Measurements from ENCODE around the gene PMEPA1.

The PMEPA1 gene

DNA sequence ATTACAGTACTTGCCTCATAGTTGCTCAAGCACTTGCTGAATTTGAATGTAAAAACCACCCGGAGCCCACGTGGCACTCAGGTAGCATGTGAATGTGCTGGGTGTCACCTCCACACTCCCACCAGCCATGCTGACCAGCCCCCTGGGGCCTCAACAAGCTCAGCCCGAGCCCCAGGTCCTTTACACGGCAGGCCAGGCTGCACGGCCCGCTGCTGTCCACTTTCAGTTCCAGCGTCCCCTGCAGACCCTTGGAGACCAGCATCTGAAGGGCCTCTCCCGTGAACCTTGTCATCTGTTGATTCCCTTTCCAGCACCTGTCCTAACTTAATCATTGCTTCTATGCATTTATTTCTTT, 56.3 kb downstream of the PMEPA1 start:
- no peak overlapping the region for H3K27ac ChIP-seq (ENCODE audit: low read length)
- peak overlapping the region; percentile 11 for H3K4me2 ChIP-seq (ENCODE audit: low read length)

DNA sequence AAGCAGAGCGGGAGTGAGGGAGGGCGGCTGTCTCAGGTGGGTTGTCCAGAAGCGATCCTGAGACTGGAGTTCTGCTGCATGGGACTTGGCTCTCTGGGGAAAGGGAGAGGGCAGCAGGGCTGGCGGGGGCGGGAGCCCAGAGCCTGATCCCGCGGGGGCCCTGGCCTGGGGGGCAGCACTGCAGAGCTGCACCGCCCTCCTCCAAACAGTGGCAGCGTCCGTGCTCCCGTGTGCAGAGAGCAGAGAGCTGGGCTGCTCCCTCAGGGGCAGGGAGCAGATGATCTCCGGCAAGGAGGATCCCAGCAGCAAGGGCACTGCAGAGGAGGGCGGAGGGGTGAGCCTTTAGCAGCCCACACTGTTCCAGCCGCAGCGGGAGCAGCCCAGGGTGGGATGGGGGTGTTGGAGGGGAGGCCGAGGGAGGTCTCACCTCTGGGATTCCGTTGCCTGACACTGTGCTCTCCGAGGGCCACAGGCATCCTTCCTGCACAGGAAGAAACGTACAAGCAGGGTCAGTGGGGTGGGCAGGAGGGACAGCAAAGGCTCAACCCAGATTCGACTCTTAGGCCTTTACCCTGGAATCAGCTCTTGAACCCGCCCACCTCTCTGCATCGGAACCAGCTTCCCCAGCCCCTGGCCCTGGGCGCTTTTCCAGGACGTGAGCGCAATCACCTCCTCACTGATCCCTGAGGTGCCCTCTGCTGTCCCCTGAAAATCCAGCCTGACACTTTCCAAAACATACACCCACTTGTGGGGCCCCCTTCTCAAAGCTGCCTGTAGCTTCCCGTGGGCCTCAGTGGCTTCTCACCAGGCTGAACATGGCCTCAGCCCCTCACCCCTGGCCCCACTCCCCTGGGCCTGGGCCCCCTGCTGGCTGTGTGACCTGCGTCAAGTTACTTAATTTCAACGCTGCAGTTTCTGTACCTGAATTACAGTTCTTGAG, 56.9 kb downstream of the PMEPA1 start:
- H3K9ac ChIP-seq (ENCODE audit: low read length): no peak overlapping the region
- TF ChIP-seq EZH2phosphoT487 (IDR thresholded peaks at IDR 0.05; ENCODE audit: low read depth): no peak
- TF ChIP-seq, protein P1, sequence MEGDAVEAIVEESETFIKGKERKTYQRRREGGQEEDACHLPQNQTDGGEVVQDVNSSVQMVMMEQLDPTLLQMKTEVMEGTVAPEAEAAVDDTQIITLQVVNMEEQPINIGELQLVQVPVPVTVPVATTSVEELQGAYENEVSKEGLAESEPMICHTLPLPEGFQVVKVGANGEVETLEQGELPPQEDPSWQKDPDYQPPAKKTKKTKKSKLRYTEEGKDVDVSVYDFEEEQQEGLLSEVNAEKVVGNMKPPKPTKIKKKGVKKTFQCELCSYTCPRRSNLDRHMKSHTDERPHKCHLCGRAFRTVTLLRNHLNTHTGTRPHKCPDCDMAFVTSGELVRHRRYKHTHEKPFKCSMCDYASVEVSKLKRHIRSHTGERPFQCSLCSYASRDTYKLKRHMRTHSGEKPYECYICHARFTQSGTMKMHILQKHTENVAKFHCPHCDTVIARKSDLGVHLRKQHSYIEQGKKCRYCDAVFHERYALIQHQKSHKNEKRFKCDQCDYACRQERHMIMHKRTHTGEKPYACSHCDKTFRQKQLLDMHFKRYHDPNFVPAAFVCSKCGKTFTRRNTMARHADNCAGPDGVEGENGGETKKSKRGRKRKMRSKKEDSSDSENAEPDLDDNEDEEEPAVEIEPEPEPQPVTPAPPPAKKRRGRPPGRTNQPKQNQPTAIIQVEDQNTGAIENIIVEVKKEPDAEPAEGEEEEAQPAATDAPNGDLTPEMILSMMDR (IDR thresholded peaks at IDR 0.05; ENCODE audit: low read depth, low read length): peak; percentile 87
- peaks cover 75% of the 10 kb centered on the region for H3K27me3 ChIP-seq (ENCODE audit: low read depth, low read length)
- no peaks in the 10 kb centered on the region for H3K79me2 ChIP-seq (ENCODE audit: low read length)
- no peak overlapping the region for H3K27ac ChIP-seq (ENCODE audit: low read length)
- no peak overlapping the region for H3K4me3 ChIP-seq (ENCODE audit: low read length)
- H2AFZ ChIP-seq (ENCODE audit: low read depth, low read length): no peak overlapping the region
- H4K20me1 ChIP-seq (ENCODE audit: insufficient read depth, low read length): no peaks in the 10 kb centered on the region
- H3K4me1 ChIP-seq (ENCODE audit: low read length): peaks cover 12% of the 10 kb centered on the region
- H3K4me2 ChIP-seq (ENCODE audit: low read length): peak overlapping the region; percentile 11
- no peaks in the 10 kb centered on the region for H3K36me3 ChIP-seq (replicated peaks; ENCODE audit: low read depth, low read length)
- no peaks in the 10 kb centered on the region for H3K9me3 ChIP-seq (ENCODE audit: insufficient read depth, low read length)

More for the DNA sequence above, 56.3 kb downstream of the PMEPA1 start:
- H4K20me1 ChIP-seq (ENCODE audit: insufficient read depth, low read length): no peaks in the 10 kb centered on the region
- no peak overlapping the region for H3K9ac ChIP-seq (ENCODE audit: low read length)
- no peaks in the 10 kb centered on the region for H3K9me3 ChIP-seq (ENCODE audit: insufficient read depth, low read length)
- H3K79me2 ChIP-seq (ENCODE audit: low read length): no peaks in the 10 kb centered on the region
- H3K4me1 ChIP-seq (ENCODE audit: low read length): peaks cover 12% of the 10 kb centered on the region
- H3K36me3 ChIP-seq (replicated peaks; ENCODE audit: low read depth, low read length): no peaks in the 10 kb centered on the region
- H3K4me3 ChIP-seq (ENCODE audit: low read length): no peak overlapping the region
- TF ChIP-seq EZH2phosphoT487 (IDR thresholded peaks at IDR 0.05; ENCODE audit: low read depth): no peak
- TF ChIP-seq, protein P1 (IDR thresholded peaks at IDR 0.05; ENCODE audit: low read depth, low read length): no peak
- H3K27me3 ChIP-seq (ENCODE audit: low read depth, low read length): peaks cover 74% of the 10 kb centered on the region
- no peak overlapping the region for H2AFZ ChIP-seq (ENCODE audit: low read depth, low read length)

DNA sequence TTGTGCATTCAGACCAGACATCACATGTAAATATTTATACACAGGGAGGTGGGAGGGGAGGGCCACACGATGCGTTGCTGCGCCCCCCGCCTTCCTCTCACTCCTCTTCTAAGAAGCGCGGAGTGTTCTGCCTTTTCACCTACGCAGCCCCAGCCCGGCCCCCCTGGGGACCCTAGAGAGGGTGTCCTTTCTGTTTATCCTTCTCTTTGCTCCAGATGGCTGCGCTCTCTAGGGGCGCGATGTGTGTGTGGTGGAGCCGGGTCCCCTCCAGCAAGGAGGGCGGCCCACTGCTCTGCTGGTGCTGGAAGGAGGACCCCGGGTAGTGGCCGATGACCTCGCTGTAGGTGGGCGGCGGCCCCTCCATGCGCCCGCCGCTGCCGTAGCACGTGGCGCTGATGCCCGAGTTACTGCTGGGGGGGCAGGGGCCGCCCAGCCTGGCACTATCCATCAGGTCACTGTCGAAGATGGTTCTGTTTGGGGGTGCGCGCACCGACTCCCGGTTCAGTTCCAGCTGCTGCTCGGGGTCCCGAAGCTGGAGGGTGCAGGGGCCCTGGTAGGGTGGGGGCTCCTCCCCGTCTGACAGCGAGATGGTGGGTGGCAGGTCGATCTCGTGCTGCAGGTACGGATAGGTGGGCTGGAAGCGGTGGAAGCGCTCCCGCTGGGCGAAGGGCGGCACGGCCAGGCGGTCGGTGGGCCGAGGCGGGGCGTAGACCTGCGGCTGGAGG, 57.8 kb downstream of the PMEPA1 start:
- no peak overlapping the region for H2AFZ ChIP-seq (ENCODE audit: low read depth, low read length)
- no peaks in the 10 kb centered on the region for H3K9me3 ChIP-seq (ENCODE audit: insufficient read depth, low read length)
- H4K20me1 ChIP-seq (ENCODE audit: insufficient read depth, low read length): no peaks in the 10 kb centered on the region
- no peak overlapping the region for H3K27ac ChIP-seq (ENCODE audit: low read length)
- peaks cover 12% of the 10 kb centered on the region for H3K4me1 ChIP-seq (ENCODE audit: low read length)
- no peaks in the 10 kb centered on the region for H3K79me2 ChIP-seq (ENCODE audit: low read length)
- H3K36me3 ChIP-seq (replicated peaks; ENCODE audit: low read depth, low read length): no peaks in the 10 kb centered on the region
- H3K4me2 ChIP-seq (ENCODE audit: low read length): no peak overlapping the region
- no peak overlapping the region for H3K4me3 ChIP-seq (ENCODE audit: low read length)
- TF ChIP-seq, protein P1 (IDR thresholded peaks at IDR 0.05; ENCODE audit: low read depth, low read length): no peak
- no peak for TF ChIP-seq EZH2phosphoT487 (IDR thresholded peaks at IDR 0.05; ENCODE audit: low read depth)
- H3K9ac ChIP-seq (ENCODE audit: low read length): no peak overlapping the region
- H3K27me3 ChIP-seq (ENCODE audit: low read depth, low read length): peaks cover 73% of the 10 kb centered on the region

Data from OCI-LY3 (cell line).